Immature natural killer cell (primary cell): ENCODE measurements around the gene DHDH. TPM values are rescaled to one million over a fixed set of nuclear protein-coding genes. Genes with fewer than 3 reads are reported as not detected.
"Not testable (repeated sequence)": the region's sequence is repeated elsewhere in the genome, so short reads cannot be mapped to it uniquely, and the experiment has no call there.

Experiments
- DNase-seq, 3 donors: peaks; one replicate each; pipeline ENCODE4 v3.0.0; 2022; ENCODE audit warnings: mixed read lengths in 1 of 3
- H3K27ac Mint-ChIP-seq, 6 donors: one replicate each; pipeline ENCODE4 v1.8.0; 2020; ENCODE audit warnings: mixed read lengths in 6 of 6, mild to moderate bottlenecking in 5 of 6, inconsistent platforms in 4 of 6, moderate library complexity in 3 of 6
- H3K27me3 Mint-ChIP-seq, 3 donors: one replicate each; pipeline ENCODE4 v1.8.0; 2020 to 2021; ENCODE audit warnings: low read depth in 3 of 3, mild to moderate bottlenecking in 3 of 3, mixed read lengths in 3 of 3, moderate library complexity in 3 of 3, inconsistent platforms in 1 of 3
- H3K36me3 Mint-ChIP-seq, 3 donors: one replicate each; pipeline ENCODE4 v1.8.0; 2020; ENCODE audit warnings: mixed read lengths in 3 of 3, inconsistent platforms in 2 of 3, mild to moderate bottlenecking in 2 of 3
- H3K4me1 Mint-ChIP-seq, 2 donors: one replicate each; pipeline ENCODE4 v1.8.0; 2020; ENCODE audit warnings: inconsistent platforms in 2 of 2, mild to moderate bottlenecking in 2 of 2, mixed read lengths in 2 of 2, moderate library complexity in 1 of 2
- H3K4me3 Mint-ChIP-seq, 5 donors: one replicate each; pipeline ENCODE4 v1.8.0; 2020; ENCODE audit warnings: mild to moderate bottlenecking in 5 of 5, mixed read lengths in 5 of 5, inconsistent platforms in 3 of 5, moderate library complexity in 3 of 5
- H3K9me3 Mint-ChIP-seq, 6 donors: one replicate each; pipeline ENCODE4 v1.8.0; 2020; ENCODE audit warnings: mild to moderate bottlenecking in 6 of 6, mixed read lengths in 6 of 6, inconsistent platforms in 4 of 6, moderate library complexity in 3 of 6
- polyA plus RNA-seq, 3 donors: library from polyadenylated mRNA; unstranded; fragments of 300-500 nt; fragmentation: Illumina TruSeq; gene quantifications; one replicate each; pipeline ENCODE4 v1.2.3, GENCODE V29; 2021

The DHDH gene
- polyA plus RNA-seq, 3 donors from 2014 or later: 1.3 TPM; not detected in 2

- no peak for DNase-seq
- Mint-ChIP-seq H3K4me1 (peaks cover 14 to 20% of the 10 kb centered on the region in 2 donors), H3K27ac (no peak overlapping the region), H3K4me3 (no peak overlapping the region), H3K27me3 (peaks cover 0 to 1% (median 0%) of the 10 kb centered on the region in 3 donors), H3K36me3 (peaks cover 7 to 27% (median 10%) of the 10 kb centered on the region in 3 donors), H3K9me3 (no peaks in the 10 kb centered on the region)
Observed at GRCh38 chr19:48905664-48906063, 27.8 kb upstream of the DHDH start.

GRCh38 chr19:48906324-48906723 is 27.2 kb upstream of the DHDH start:
- Mint-ChIP-seq H3K27me3 (peaks cover 0 to 1% (median 0%) of the 10 kb centered on the region in 3 donors), H3K9me3 (no peaks in the 10 kb centered on the region), H3K27ac (no peak overlapping the region), H3K36me3 (peaks cover 4 to 31% (median 13%) of the 10 kb centered on the region in 3 donors), H3K4me1 (peaks cover 7 to 14% of the 10 kb centered on the region in 2 donors), H3K4me3 (no peak overlapping the region)
- no peak for DNase-seq

GRCh38 chr19:48907671-48908070 is 25.8 kb upstream of the DHDH start:
- H3K4me1 Mint-ChIP-seq: peaks cover under 1 to 2% of the 10 kb centered on the region in 2 donors
- no peak overlapping the region for H3K4me3 Mint-ChIP-seq
- DNase-seq: no peak
- no peak overlapping the region for H3K27ac Mint-ChIP-seq
- H3K36me3 Mint-ChIP-seq: peaks cover 10 to 35% (median 18%) of the 10 kb centered on the region in 3 donors
- peaks cover 0 to 2% (median 0%) of the 10 kb centered on the region in 3 donors for H3K27me3 Mint-ChIP-seq
- no peaks in the 10 kb centered on the region for H3K9me3 Mint-ChIP-seq

GRCh38 chr19:48909424-48910077 is 23.9 kb upstream of the DHDH start:
- DNase-seq, H3K4me3 Mint-ChIP-seq, H3K27ac Mint-ChIP-seq, H3K9me3 Mint-ChIP-seq, H3K4me1 Mint-ChIP-seq, H3K27me3 Mint-ChIP-seq: not testable (repeated sequence)
- H3K36me3 Mint-ChIP-seq: peaks cover 22 to 43% (median 29%) of the 10 kb centered on the region in 3 donors

- Mint-ChIP-seq H3K9me3 (no peaks in the 10 kb centered on the region), H3K27ac (no peak overlapping the region), H3K36me3 (peaks cover 24 to 45% (median 25%) of the 10 kb centered on the region in 3 donors), H3K27me3 (peaks cover 0 to 2% (median 0%) of the 10 kb centered on the region in 3 donors), H3K4me1 (no peaks in the 10 kb centered on the region), H3K4me3 (no peak overlapping the region)
- no peak for DNase-seq
Observed at GRCh38 chr19:48910803-48911202, 22.7 kb upstream of the DHDH start.

- H3K27ac Mint-ChIP-seq: peak overlapping the region in 1 of 6 donors; percentile 40
- DNase-seq: peak in 2 of 3 donors; percentile 7 to 20
- peaks cover 0 to 2% (median 0%) of the 10 kb centered on the region in 3 donors for H3K27me3 Mint-ChIP-seq
- H3K4me3 Mint-ChIP-seq: no peak overlapping the region
- no peaks in the 10 kb centered on the region for H3K9me3 Mint-ChIP-seq
- no peaks in the 10 kb centered on the region for H3K4me1 Mint-ChIP-seq
- H3K36me3 Mint-ChIP-seq: peaks cover 21 to 38% (median 23%) of the 10 kb centered on the region in 3 donors
Observed at GRCh38 chr19:48913114-48913889, 20.2 kb upstream of the DHDH start.

GRCh38 chr19:48914181-48914580 is 19.3 kb upstream of the DHDH start:
- H3K4me1 Mint-ChIP-seq: no peaks in the 10 kb centered on the region
- DNase-seq: no peak
- peaks cover 21 to 31% (median 23%) of the 10 kb centered on the region in 3 donors for H3K36me3 Mint-ChIP-seq
- H3K9me3 Mint-ChIP-seq: no peaks in the 10 kb centered on the region
- no peak overlapping the region for H3K4me3 Mint-ChIP-seq
- H3K27ac Mint-ChIP-seq: no peak overlapping the region
- peaks cover 0 to 3% (median 0%) of the 10 kb centered on the region in 3 donors for H3K27me3 Mint-ChIP-seq

- Mint-ChIP-seq H3K4me3 (no peak overlapping the region), H3K27ac (peak overlapping the region in 1 of 6 donors; percentile 54), H3K9me3 (no peaks in the 10 kb centered on the region), H3K4me1 (no peaks in the 10 kb centered on the region), H3K36me3 (peaks cover 17 to 30% (median 23%) of the 10 kb centered on the region in 3 donors), H3K27me3 (peaks cover 0 to 3% (median 0%) of the 10 kb centered on the region in 3 donors)
- DNase-seq: no peak
Observed at GRCh38 chr19:48915757-48916156, 17.7 kb upstream of the DHDH start.

GRCh38 chr19:48918071-48918470 is 15.4 kb upstream of the DHDH start:
- Mint-ChIP-seq H3K4me3 (no peak overlapping the region), H3K9me3 (no peaks in the 10 kb centered on the region), H3K4me1 (no peaks in the 10 kb centered on the region), H3K27me3 (peaks cover 0 to 2% (median 1%) of the 10 kb centered on the region in 3 donors), H3K27ac (no peak overlapping the region), H3K36me3 (peaks cover 8 to 17% (median 13%) of the 10 kb centered on the region in 3 donors)
- no peak for DNase-seq

GRCh38 chr19:48918801-48919247 is 14.7 kb upstream of the DHDH start:
- Mint-ChIP-seq H3K27ac (no peak overlapping the region), H3K4me1 (no peaks in the 10 kb centered on the region), H3K36me3 (peaks cover 7 to 14% (median 10%) of the 10 kb centered on the region in 3 donors), H3K4me3 (no peak overlapping the region), H3K27me3 (peaks cover 0 to 2% (median 1%) of the 10 kb centered on the region in 3 donors), H3K9me3 (no peaks in the 10 kb centered on the region)
- DNase-seq: no peak

GRCh38 chr19:48919271-48919670 is 14.2 kb upstream of the DHDH start:
- peaks cover 5 to 11% (median 7%) of the 10 kb centered on the region in 3 donors for H3K36me3 Mint-ChIP-seq
- H3K4me1 Mint-ChIP-seq, H3K4me3 Mint-ChIP-seq, DNase-seq, H3K27ac Mint-ChIP-seq, H3K27me3 Mint-ChIP-seq, H3K9me3 Mint-ChIP-seq: not testable (repeated sequence)

GRCh38 chr19:48920949-48921348 is 12.6 kb upstream of the DHDH start:
- Mint-ChIP-seq H3K4me1 (no peaks in the 10 kb centered on the region), H3K27ac (no peak overlapping the region), H3K9me3 (no peaks in the 10 kb centered on the region), H3K27me3 (peaks cover 0 to 4% (median 2%) of the 10 kb centered on the region in 3 donors), H3K4me3 (no peak overlapping the region), H3K36me3 (peaks cover 2 to 5% (median 3%) of the 10 kb centered on the region in 3 donors)
- no peak for DNase-seq

GRCh38 chr19:48921721-48922500 is 11.6 kb upstream of the DHDH start:
- Mint-ChIP-seq H3K4me1 (no peaks in the 10 kb centered on the region), H3K36me3 (peaks cover 0 to 3% (median 3%) of the 10 kb centered on the region in 3 donors), H3K27ac (no peak overlapping the region), H3K4me3 (no peak overlapping the region), H3K9me3 (no peaks in the 10 kb centered on the region), H3K27me3 (peaks cover 0 to 4% (median 2%) of the 10 kb centered on the region in 3 donors)
- no peak for DNase-seq
